ENCODE results near the gene INPP4B. TPM values are rescaled to one million over a fixed set of nuclear protein-coding genes. Genes with fewer than 3 reads are reported as not detected.

INPP4B gene
- total RNA-seq, 1 experiment from 2014 or later: 114 TPM

- H3K27ac Mint-ChIP-seq (ENCODE audit: unreplicated experiment): no peak overlapping the region
- no TSS peak for BruUV-seq (replicated peaks)
Measured at GRCh38 chr4:142558851-142559250, 287.2 kb downstream of the INPP4B start.

DNA sequence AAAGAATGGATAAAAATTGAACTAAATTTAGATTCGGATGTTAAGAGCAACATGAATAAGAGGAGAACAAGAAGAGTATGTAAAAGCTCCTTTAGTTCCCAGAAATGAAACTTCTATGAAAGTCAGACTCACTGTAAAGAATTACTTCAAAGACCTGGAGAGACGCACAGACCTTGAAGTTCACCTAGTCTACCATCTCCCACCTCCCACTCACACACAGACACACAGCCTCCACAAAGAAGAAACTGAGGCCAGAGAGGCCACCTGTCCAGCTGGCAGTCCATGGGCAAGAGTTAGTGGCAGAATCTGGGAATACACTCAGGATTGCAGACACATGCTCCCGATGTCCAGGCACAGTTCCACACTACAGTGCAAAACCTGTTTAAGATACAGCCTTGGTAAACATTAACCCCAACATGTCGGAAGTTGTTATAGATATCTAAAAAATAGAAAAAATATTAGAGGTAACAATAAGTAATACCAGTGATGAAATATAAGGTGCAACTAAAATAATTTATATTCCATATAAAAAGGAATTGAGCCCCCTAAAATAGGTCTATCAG is 288.8 kb downstream of the INPP4B start:
- CTCF ChIA-PET: interaction anchor here (0.6 kb wide), 2 partner anchors 8 to 85 kb away, joined by 4 to 6 read pairs; no protein-coding TSS in a partner anchor
- no peak for DNase-seq
- intact Hi-C loops (cut with micrococcal nuclease; ENCODE audit: unreplicated experiment): no loop called here
- Mint-ChIP-seq H3K4me1 (ENCODE audit: low read depth, unreplicated experiment) (peaks cover 67% of the 10 kb centered on the region), H3K9me3 (ENCODE audit: low read depth, unreplicated experiment) (peaks cover 2% of the 10 kb centered on the region), H3K36me3 (ENCODE audit: insufficient read depth, unreplicated experiment) (peaks cover 19% of the 10 kb centered on the region), H3K27me3 (ENCODE audit: unreplicated experiment) (no peaks in the 10 kb centered on the region), H3K27ac (ENCODE audit: unreplicated experiment) (no peak overlapping the region), H3K4me3 (ENCODE audit: low read depth, unreplicated experiment) (no peak overlapping the region)
- BruUV-seq (replicated peaks): no TSS peak
- TF ChIP-seq, protein P1, sequence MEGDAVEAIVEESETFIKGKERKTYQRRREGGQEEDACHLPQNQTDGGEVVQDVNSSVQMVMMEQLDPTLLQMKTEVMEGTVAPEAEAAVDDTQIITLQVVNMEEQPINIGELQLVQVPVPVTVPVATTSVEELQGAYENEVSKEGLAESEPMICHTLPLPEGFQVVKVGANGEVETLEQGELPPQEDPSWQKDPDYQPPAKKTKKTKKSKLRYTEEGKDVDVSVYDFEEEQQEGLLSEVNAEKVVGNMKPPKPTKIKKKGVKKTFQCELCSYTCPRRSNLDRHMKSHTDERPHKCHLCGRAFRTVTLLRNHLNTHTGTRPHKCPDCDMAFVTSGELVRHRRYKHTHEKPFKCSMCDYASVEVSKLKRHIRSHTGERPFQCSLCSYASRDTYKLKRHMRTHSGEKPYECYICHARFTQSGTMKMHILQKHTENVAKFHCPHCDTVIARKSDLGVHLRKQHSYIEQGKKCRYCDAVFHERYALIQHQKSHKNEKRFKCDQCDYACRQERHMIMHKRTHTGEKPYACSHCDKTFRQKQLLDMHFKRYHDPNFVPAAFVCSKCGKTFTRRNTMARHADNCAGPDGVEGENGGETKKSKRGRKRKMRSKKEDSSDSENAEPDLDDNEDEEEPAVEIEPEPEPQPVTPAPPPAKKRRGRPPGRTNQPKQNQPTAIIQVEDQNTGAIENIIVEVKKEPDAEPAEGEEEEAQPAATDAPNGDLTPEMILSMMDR (IDR thresholded peaks at IDR 0.05; ENCODE audit: unreplicated experiment): no peak

More at GRCh38 chr4:142558851-142559250, 287.2 kb downstream of the INPP4B start:
- no peak for DNase-seq
- CTCF ChIA-PET: interaction anchor here (0.6 kb wide), 1 partner anchor 644 kb away, joined by 3 read pairs; no protein-coding TSS in a partner anchor
- intact Hi-C loops (cut with micrococcal nuclease; ENCODE audit: unreplicated experiment): no loop called here
- H3K9me3 Mint-ChIP-seq (ENCODE audit: low read depth, unreplicated experiment): peaks cover 2% of the 10 kb centered on the region
- no peak overlapping the region for H3K4me3 Mint-ChIP-seq (ENCODE audit: low read depth, unreplicated experiment)
- TF ChIP-seq, protein P1 (IDR thresholded peaks at IDR 0.05; ENCODE audit: unreplicated experiment): no peak
- peaks cover 23% of the 10 kb centered on the region for H3K36me3 Mint-ChIP-seq (ENCODE audit: insufficient read depth, unreplicated experiment)
- H3K4me1 Mint-ChIP-seq (ENCODE audit: low read depth, unreplicated experiment): peaks cover 67% of the 10 kb centered on the region
- no peaks in the 10 kb centered on the region for H3K27me3 Mint-ChIP-seq (ENCODE audit: unreplicated experiment)

- CTCF ChIA-PET: no interaction called here
- Mint-ChIP-seq H3K36me3 (ENCODE audit: insufficient read depth, unreplicated experiment) (peaks cover 19% of the 10 kb centered on the region), H3K4me1 (ENCODE audit: low read depth, unreplicated experiment) (peaks cover 64% of the 10 kb centered on the region), H3K9me3 (ENCODE audit: low read depth, unreplicated experiment) (peaks cover 2% of the 10 kb centered on the region), H3K27ac (ENCODE audit: unreplicated experiment) (peak overlapping the region; percentile 91), H3K27me3 (ENCODE audit: unreplicated experiment) (no peaks in the 10 kb centered on the region), H3K4me3 (ENCODE audit: low read depth, unreplicated experiment) (no peak overlapping the region)
- TF ChIP-seq, protein P1 (IDR thresholded peaks at IDR 0.05; ENCODE audit: unreplicated experiment): no peak
- no peak for DNase-seq
- no TSS peak for BruUV-seq (replicated peaks)
- intact Hi-C loops (cut with micrococcal nuclease; ENCODE audit: unreplicated experiment): no loop called here
Measured at GRCh38 chr4:142556570-142557238, 289.4 kb downstream of the INPP4B start.

- DNase-seq: no peak
- intact Hi-C loops (cut with micrococcal nuclease; ENCODE audit: unreplicated experiment): no loop called here
- peaks cover 19% of the 10 kb centered on the region for H3K36me3 Mint-ChIP-seq (ENCODE audit: insufficient read depth, unreplicated experiment)
- H3K4me1 Mint-ChIP-seq (ENCODE audit: low read depth, unreplicated experiment): peaks cover 65% of the 10 kb centered on the region
- H3K27me3 Mint-ChIP-seq (ENCODE audit: unreplicated experiment): no peaks in the 10 kb centered on the region
- no TSS peak for BruUV-seq (replicated peaks)
- TF ChIP-seq, protein P1 (IDR thresholded peaks at IDR 0.05; ENCODE audit: unreplicated experiment): no peak
- no peak overlapping the region for H3K4me3 Mint-ChIP-seq (ENCODE audit: low read depth, unreplicated experiment)
- peaks cover 2% of the 10 kb centered on the region for H3K9me3 Mint-ChIP-seq (ENCODE audit: low read depth, unreplicated experiment)
- CTCF ChIA-PET: interaction anchor here (0.7 kb wide), 1 partner anchor 202 kb away, joined by 4 read pairs; no protein-coding TSS in a partner anchor
- H3K27ac Mint-ChIP-seq (ENCODE audit: unreplicated experiment): peak overlapping the region; percentile 91
Measured at GRCh38 chr4:142556048-142556447, 290.1 kb downstream of the INPP4B start.
